Kidney (tissue), 14 donors: ENCODE measurements around the gene SERPINB8. TPM values are rescaled to one million over a fixed set of nuclear protein-coding genes. Genes with fewer than 3 reads are reported as not detected.

Experiments used
- DNase-seq, 5 donors: peaks; one replicate each; pipeline ENCODE4 v3.0.0-alpha.2; 2013 to 2020
- FAIRE-seq: peaks from 2 replicates; lab custom pipeline; 2012; peaks lifted over from hg19 to GRCh38; lab: Jason Lieb, UNC
- H3K27ac ChIP-seq, 2 donors: one replicate each; pipeline ENCODE4 v1.7.0; 2013; ENCODE audit warnings: low read depth in 2 of 2, low read length in 2 of 2, inconsistent platforms in 1 of 2
- H3K27me3 ChIP-seq: one replicate; pipeline ENCODE4 v1.7.1; 2013; ENCODE audit warnings: low read length, inconsistent platforms; ENCODE audit not compliant: control insufficient read depth, insufficient read depth
- H3K36me3 ChIP-seq, 3 donors: one replicate each; pipeline versions ENCODE4 v1.7.0 to v1.7.1; 2013; ENCODE audit warnings: low read length in 3 of 3, control low read depth in 1 of 3, inconsistent platforms in 1 of 3; ENCODE audit not compliant: insufficient read depth in 3 of 3, control insufficient read depth in 2 of 3
- H3K4me1 ChIP-seq, 3 donors: one replicate each; pipeline versions ENCODE4 v1.7.0 to v1.7.1; 2013; ENCODE audit warnings: low read length in 3 of 3, inconsistent platforms in 1 of 3, low read depth in 1 of 3; ENCODE audit not compliant: control insufficient read depth in 2 of 3, insufficient read depth in 2 of 3
- H3K4me3 ChIP-seq, 3 donors: one replicate each; pipeline versions ENCODE4 v1.7.0 to v1.8.1; 2013; ENCODE audit warnings: low read length in 3 of 3, control low read depth in 1 of 3, inconsistent platforms in 1 of 3
- H3K9ac ChIP-seq, 3 donors: one replicate each; pipeline versions ENCODE4 v1.7.0 to v1.7.1; 2013; ENCODE audit warnings: low read length in 3 of 3, control low read depth in 1 of 3, inconsistent platforms in 1 of 3
- H3K9me3 ChIP-seq, 3 donors: one replicate each; pipeline versions ENCODE4 v1.7.0 to v1.7.1; 2013; ENCODE audit warnings: low read length in 3 of 3, control low read depth in 1 of 3, inconsistent platforms in 1 of 3; ENCODE audit not compliant: control insufficient read depth in 2 of 3, insufficient read depth in 1 of 3
- intact Hi-C: fragments of 100-400 bp; cut with DNase I; formaldehyde crosslinking; loops from one replicate; pipeline ENCODE4 v1.11.1; 2022
- polyA plus RNA-seq: library from polyadenylated mRNA; stranded (reverse); fragments of 350-450 nt; fragmentation: Illumina TruSeq; extraction: RNeasy Lipid Tissue Mini Kit (QIAGEN cat#74804); gene quantifications from one replicate; pipeline ENCODE4 v1.2.3, GENCODE V29; 2014; ENCODE audit warnings: low read depth, low replicate concordance; ENCODE audit not compliant: insufficient read depth
- total RNA-seq: library from RNA; stranded (reverse); fragmentation: NEBNext Ultra II Directional; extraction: Animal tissue kit (Norgen Biotek cat#: 25700); gene quantifications from one replicate; pipeline ENCODE4 v1.2.1, GENCODE V29; 2021
- TF ChIP-seq, protein P1 (sequence below): IDR thresholded peaks from 3 replicates; pipeline ENCODE4 v1.5.1; 2012; ENCODE audit warnings: mild to moderate bottlenecking, moderate library complexity, borderline replicate concordance; ENCODE audit not compliant: insufficient read depth; ENCODE audit errors: extremely low read depth
- donor health status: control.
- donor health status: control.
- donor health status: control.
- donor health status: control.
- donor health status: control.
- donor health status: DM: yes; HTN: yes; CAD: no.
- donor health status: Normal renal cell carcinoma (clear cell type).

SERPINB8 gene
- total and polyA plus RNA-seq, 2 donors from 2014 or later = 1.9 to 18.1 TPM

DNA sequence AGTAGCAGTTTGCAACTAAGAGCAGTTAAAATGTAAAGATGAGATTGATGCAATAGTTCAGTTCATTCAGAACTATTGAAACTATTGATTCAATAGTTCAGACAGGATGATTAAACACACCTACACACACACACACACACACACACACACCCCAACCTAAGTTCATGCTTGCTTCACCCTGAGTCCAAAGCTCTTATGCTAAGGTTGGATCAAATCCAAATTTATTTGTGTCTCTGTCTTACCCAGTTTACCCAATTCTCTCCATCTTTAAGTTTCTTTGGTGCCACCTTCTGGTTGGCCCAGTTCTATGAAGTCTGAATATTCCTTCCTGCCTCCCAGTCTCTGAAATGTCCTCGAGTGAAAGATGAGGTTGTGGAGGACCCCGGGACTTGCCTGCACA lies 5.1 kb downstream of the SERPINB8 start:
- TF ChIP-seq, protein P1, sequence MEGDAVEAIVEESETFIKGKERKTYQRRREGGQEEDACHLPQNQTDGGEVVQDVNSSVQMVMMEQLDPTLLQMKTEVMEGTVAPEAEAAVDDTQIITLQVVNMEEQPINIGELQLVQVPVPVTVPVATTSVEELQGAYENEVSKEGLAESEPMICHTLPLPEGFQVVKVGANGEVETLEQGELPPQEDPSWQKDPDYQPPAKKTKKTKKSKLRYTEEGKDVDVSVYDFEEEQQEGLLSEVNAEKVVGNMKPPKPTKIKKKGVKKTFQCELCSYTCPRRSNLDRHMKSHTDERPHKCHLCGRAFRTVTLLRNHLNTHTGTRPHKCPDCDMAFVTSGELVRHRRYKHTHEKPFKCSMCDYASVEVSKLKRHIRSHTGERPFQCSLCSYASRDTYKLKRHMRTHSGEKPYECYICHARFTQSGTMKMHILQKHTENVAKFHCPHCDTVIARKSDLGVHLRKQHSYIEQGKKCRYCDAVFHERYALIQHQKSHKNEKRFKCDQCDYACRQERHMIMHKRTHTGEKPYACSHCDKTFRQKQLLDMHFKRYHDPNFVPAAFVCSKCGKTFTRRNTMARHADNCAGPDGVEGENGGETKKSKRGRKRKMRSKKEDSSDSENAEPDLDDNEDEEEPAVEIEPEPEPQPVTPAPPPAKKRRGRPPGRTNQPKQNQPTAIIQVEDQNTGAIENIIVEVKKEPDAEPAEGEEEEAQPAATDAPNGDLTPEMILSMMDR = no peak
- H3K9me3 ChIP-seq = no peaks in the 10 kb centered on the region
- no peak overlapping the region for H3K27ac ChIP-seq
- intact Hi-C loops = no loop called here
- H3K9ac ChIP-seq = no peak overlapping the region
- no peak overlapping the region for H3K4me3 ChIP-seq
- no peaks in the 10 kb centered on the region for H3K36me3 ChIP-seq
- no peak for FAIRE-seq
- H3K27me3 ChIP-seq = no peaks in the 10 kb centered on the region
- DNase-seq = no peak
- H3K4me1 ChIP-seq = no peaks in the 10 kb centered on the region

DNA sequence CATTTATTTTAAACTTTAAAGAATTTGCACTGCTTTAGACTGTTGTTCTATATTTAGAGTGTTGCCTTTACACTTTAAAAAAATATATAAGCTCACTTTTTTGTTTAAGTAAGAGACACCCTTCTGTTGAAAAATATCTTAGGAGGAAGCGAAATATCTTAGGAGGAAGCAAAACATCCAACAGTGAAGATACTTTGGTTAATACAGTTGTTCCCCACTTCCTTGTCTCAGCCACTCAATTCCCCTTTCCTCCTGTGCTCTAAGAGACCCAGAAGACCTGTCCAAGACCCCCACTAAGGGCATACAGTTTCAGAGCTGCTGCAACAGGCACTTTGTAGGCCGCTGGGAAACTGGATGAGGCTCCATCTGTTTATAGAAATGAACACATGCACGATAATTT lies 5.7 kb downstream of the SERPINB8 start:
- no peak overlapping the region for H3K9ac ChIP-seq
- intact Hi-C loops = no loop called here
- no peaks in the 10 kb centered on the region for H3K9me3 ChIP-seq
- TF ChIP-seq, protein P1 = no peak
- DNase-seq (no peak), FAIRE-seq (no peak)
- no peak overlapping the region for H3K27ac ChIP-seq
- H3K36me3 ChIP-seq = no peaks in the 10 kb centered on the region
- no peak overlapping the region for H3K4me3 ChIP-seq
- no peaks in the 10 kb centered on the region for H3K4me1 ChIP-seq
- no peaks in the 10 kb centered on the region for H3K27me3 ChIP-seq

GRCh38 chr18:63977040-63977439 lies 7.2 kb downstream of the SERPINB8 start:
- no peak overlapping the region for H3K9ac ChIP-seq
- FAIRE-seq = no peak

More at GRCh38 chr18:63977040-63977439, 7.2 kb downstream of the SERPINB8 start:
- no peak for DNase-seq
- Histone ChIP-seq H3K4me1 (no peaks in the 10 kb centered on the region), H3K27me3 (no peaks in the 10 kb centered on the region), H3K36me3 (no peaks in the 10 kb centered on the region), H3K4me3 (no peak overlapping the region), H3K9me3 (no peaks in the 10 kb centered on the region), H3K27ac (no peak overlapping the region)
- intact Hi-C loops = no loop called here
- TF ChIP-seq, protein P1 = no peak
